Stomach smooth muscle (tissue), 2 donors: Measurements from ENCODE around the gene LRFN4.

ENCODE experiments used
- H3K27ac ChIP-seq: one replicate; pipeline ENCODE4 v1.7.0; 2013; ENCODE audit warnings: mild to moderate bottlenecking, low read length, inconsistent platforms
- H3K27me3 ChIP-seq, 2 donors: one replicate each; pipeline ENCODE4 v1.7.0; 2013; ENCODE audit warnings: low read length in 2 of 2; ENCODE audit not compliant: insufficient read depth in 2 of 2, control insufficient read depth in 1 of 2
- H3K36me3 ChIP-seq, 2 donors: one replicate each; pipeline ENCODE4 v1.7.0; 2013; ENCODE audit warnings: low read length in 2 of 2; ENCODE audit not compliant: control insufficient read depth in 2 of 2, insufficient read depth in 2 of 2
- H3K4me1 ChIP-seq: one replicate; pipeline ENCODE4 v1.7.0; 2013; ENCODE audit warnings: low read length; ENCODE audit not compliant: control insufficient read depth, insufficient read depth
- H3K4me3 ChIP-seq, 2 donors: one replicate each; pipeline ENCODE4 v1.7.0; 2013; ENCODE audit warnings: low read length in 2 of 2
- H3K9ac ChIP-seq, 2 donors: one replicate each; pipeline ENCODE4 v1.7.0; 2013; ENCODE audit warnings: low read length in 2 of 2, mild to moderate bottlenecking in 1 of 2
- H3K9me3 ChIP-seq, 2 donors: one replicate each; pipeline ENCODE4 v1.7.0; 2013; ENCODE audit warnings: low read length in 2 of 2; ENCODE audit not compliant: control insufficient read depth in 2 of 2
- donor health status: healthy.
- donor health status: Pancreatic carcinoma.

Gene LRFN4

DNA sequence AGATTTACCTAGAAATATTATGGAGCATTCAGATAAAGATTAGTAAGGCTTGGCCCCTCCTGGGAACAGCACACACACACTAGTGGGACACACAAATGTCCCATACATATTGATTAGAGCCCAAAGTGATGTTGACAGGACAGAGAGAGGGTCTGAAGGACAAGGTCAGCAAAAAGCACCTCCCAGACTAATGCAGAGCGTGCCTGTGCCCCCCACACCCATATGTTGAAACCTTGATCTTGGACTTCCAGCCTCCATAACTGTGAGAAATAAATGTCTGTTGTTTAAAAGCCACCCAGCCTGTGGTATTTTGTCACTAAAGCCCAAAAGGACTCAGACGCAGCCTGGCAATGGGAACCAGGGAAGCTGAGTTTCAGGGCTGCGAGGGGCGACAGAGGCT, 27.6 kb downstream of the LRFN4 start:
- H3K4me3 ChIP-seq = no peak overlapping the region
- H3K27ac ChIP-seq = no peak overlapping the region
- H3K27me3 ChIP-seq = no peaks in the 10 kb centered on the region
- H3K4me1 ChIP-seq = peaks cover 18% of the 10 kb centered on the region
- H3K9me3 ChIP-seq = no peaks in the 10 kb centered on the region
- no peaks in the 10 kb centered on the region for H3K36me3 ChIP-seq
- H3K9ac ChIP-seq = no peak overlapping the region

DNA sequence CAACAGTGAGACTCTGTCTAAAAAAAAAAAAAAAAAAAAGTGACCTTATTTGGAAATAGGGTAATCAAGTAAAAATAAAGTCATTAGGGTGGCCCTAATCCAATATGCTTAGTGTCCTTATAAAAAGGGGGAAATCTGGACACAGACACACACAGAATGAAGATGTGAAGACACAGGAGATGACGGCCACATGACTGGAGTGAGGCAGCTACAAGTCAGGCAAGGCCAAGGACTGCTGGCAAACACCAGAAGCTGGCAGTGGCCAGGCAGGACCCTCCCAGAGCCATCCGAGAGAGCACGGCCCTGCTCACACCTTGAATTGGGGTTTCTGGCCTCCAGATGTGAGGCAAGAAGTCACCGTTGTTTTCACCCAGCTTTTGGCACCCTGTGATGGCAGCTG, 28.6 kb downstream of the LRFN4 start:
- no peaks in the 10 kb centered on the region for H3K27me3 ChIP-seq
- no peak overlapping the region for H3K9ac ChIP-seq
- no peaks in the 10 kb centered on the region for H3K9me3 ChIP-seq
- no peak overlapping the region for H3K4me3 ChIP-seq
- no peaks in the 10 kb centered on the region for H3K36me3 ChIP-seq
- H3K27ac ChIP-seq = no peak overlapping the region
- H3K4me1 ChIP-seq = peaks cover 18% of the 10 kb centered on the region

DNA sequence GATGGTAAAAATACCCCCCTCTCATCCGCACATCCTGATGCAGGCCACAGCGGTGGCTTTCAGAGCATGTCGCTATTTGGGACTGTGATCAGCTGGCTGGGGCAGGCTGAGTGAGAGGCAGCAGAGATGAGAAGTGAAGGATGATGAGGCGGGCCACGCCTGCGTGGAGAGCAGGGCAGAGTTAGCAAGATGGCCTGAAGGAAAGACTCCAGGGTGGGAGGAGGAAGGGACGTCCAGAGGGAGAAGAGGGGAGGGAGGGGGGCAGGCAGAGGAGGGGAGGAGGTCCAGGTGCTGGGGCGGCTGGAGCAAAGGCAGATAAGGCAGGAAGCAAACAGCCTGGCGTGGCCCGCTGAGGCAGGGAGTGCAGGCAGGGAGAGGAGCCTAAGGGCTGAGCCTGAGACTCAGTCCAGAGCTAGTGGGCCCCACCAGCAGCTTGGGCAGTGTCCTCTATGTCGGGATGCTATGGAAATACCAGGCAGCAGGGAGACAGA, 29.1 kb downstream of the LRFN4 start:
- Histone ChIP-seq H3K9ac (no peak overlapping the region), H3K27me3 (no peaks in the 10 kb centered on the region), H3K27ac (no peak overlapping the region), H3K4me1 (peaks cover 18% of the 10 kb centered on the region), H3K4me3 (no peak overlapping the region), H3K9me3 (no peaks in the 10 kb centered on the region), H3K36me3 (no peaks in the 10 kb centered on the region)

- Histone ChIP-seq H3K27me3 (no peaks in the 10 kb centered on the region), H3K4me1 (peaks cover 18% of the 10 kb centered on the region), H3K9ac (no peak overlapping the region), H3K4me3 (no peak overlapping the region), H3K36me3 (no peaks in the 10 kb centered on the region), H3K9me3 (no peaks in the 10 kb centered on the region), H3K27ac (no peak overlapping the region)
Observed at GRCh38 chr11:66886671-66887221, 29.9 kb downstream of the LRFN4 start.

DNA sequence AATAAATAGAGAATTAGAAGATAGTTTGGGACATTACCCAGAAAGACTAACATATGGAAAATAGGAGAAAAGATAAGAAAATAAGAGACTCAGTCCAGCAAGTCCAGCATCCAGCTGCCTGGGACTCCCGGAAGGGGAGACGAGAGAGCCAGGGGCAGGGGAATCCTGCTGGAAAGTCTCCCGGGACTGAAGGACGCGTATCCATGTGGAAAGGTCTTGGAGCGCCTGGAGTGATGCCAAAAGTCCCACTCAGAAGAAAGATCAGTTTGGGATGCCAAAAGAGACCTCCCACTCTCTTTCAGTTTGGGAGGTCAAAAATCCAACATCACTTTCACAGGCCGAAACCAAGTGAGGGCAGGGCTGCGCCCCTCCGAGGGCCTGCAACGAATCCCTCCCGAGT, 30.7 kb downstream of the LRFN4 start:
- Histone ChIP-seq H3K27me3 (no peaks in the 10 kb centered on the region), H3K36me3 (no peaks in the 10 kb centered on the region), H3K4me1 (peaks cover 11% of the 10 kb centered on the region), H3K9ac (no peak overlapping the region), H3K27ac (no peak overlapping the region), H3K9me3 (no peaks in the 10 kb centered on the region), H3K4me3 (no peak overlapping the region)

- H3K27me3 ChIP-seq = no peaks in the 10 kb centered on the region
- peaks cover 5% of the 10 kb centered on the region for H3K4me1 ChIP-seq
- no peak overlapping the region for H3K27ac ChIP-seq
- H3K36me3 ChIP-seq = no peaks in the 10 kb centered on the region
- H3K9ac ChIP-seq = no peak overlapping the region
- no peaks in the 10 kb centered on the region for H3K9me3 ChIP-seq
- no peak overlapping the region for H3K4me3 ChIP-seq
Observed at GRCh38 chr11:66888282-66888681, 31.4 kb downstream of the LRFN4 start.

- Histone ChIP-seq H3K27me3 (no peaks in the 10 kb centered on the region), H3K27ac (no peak overlapping the region), H3K9me3 (no peaks in the 10 kb centered on the region), H3K4me3 (no peak overlapping the region), H3K36me3 (no peaks in the 10 kb centered on the region), H3K4me1 (no peaks in the 10 kb centered on the region), H3K9ac (no peak overlapping the region)
Observed at GRCh38 chr11:66889960-66890359, 33.1 kb downstream of the LRFN4 start.

GRCh38 chr11:66891851-66892660, 35.2 kb downstream of the LRFN4 start:
- no peak overlapping the region for H3K9ac ChIP-seq
- no peaks in the 10 kb centered on the region for H3K9me3 ChIP-seq
- no peaks in the 10 kb centered on the region for H3K36me3 ChIP-seq
- H3K27ac ChIP-seq = no peak overlapping the region
- H3K27me3 ChIP-seq = no peaks in the 10 kb centered on the region
- H3K4me3 ChIP-seq = no peak overlapping the region
- no peaks in the 10 kb centered on the region for H3K4me1 ChIP-seq

GRCh38 chr11:66892911-66893310, 36.0 kb downstream of the LRFN4 start:
- H3K9ac ChIP-seq = no peak overlapping the region
- no peaks in the 10 kb centered on the region for H3K36me3 ChIP-seq
- H3K4me3 ChIP-seq = no peak overlapping the region
- H3K4me1 ChIP-seq = no peaks in the 10 kb centered on the region
- H3K9me3 ChIP-seq = no peaks in the 10 kb centered on the region
- H3K27ac ChIP-seq = no peak overlapping the region
- no peaks in the 10 kb centered on the region for H3K27me3 ChIP-seq

DNA sequence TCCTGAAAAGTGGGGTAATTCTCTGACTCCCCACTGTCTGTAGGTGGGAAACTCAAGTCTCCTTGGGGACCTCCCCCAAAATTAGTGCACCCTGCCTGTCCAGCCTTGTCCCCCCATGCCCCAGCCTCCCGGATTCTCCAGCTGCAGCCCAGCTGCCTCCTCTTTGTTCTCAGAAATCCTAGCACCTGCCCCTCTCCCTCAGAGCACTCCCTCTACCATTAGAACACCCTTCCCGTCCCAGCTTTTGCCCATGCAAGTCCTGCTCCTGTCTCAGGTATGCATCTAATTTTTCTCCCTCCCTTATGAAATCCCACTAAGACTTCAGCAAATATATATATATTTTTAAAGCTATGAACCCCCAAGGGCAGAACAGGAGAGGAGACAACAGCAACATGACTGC, 37.3 kb downstream of the LRFN4 start:
- H3K27me3 ChIP-seq = no peaks in the 10 kb centered on the region

DNA sequence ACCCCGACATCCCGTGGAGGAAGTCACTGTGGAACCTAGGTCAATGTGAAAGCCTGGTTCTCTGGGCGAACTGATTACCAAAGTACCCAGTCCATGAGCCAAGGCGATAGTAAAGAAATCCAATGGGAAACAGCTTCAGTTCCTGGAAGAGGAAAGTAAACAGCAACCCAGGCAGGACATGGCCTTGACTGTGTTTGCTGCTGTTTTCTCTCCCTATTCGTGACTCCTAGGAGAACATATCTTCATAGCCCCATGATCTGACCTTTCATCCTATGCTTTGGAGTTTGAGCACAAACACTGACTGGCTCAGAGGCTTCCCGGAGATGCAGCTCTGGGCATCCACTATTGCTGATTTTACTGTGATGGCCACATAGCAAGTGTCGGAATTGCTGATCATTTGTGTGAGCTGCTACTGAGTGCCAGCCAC, 45.1 kb downstream of the LRFN4 start:
- Histone ChIP-seq H3K27ac (no peak overlapping the region), H3K9ac (no peak overlapping the region), H3K4me3 (no peak overlapping the region), H3K36me3 (no peaks in the 10 kb centered on the region), H3K9me3 (no peaks in the 10 kb centered on the region), H3K4me1 (no peaks in the 10 kb centered on the region), H3K27me3 (no peaks in the 10 kb centered on the region)

More for the DNA sequence above, 37.3 kb downstream of the LRFN4 start:
- Histone ChIP-seq H3K27ac (no peak overlapping the region), H3K4me1 (no peaks in the 10 kb centered on the region), H3K9ac (no peak overlapping the region), H3K9me3 (no peaks in the 10 kb centered on the region), H3K36me3 (no peaks in the 10 kb centered on the region), H3K4me3 (no peak overlapping the region)
